Umbilical cord (tissue), 2 donors: ENCODE measurements around the gene RHOH. TPM values are rescaled to one million over a fixed set of nuclear protein-coding genes. Genes with fewer than 3 reads are reported as not detected.
"Not testable (repeated sequence)": the region's sequence is repeated elsewhere in the genome, so short reads cannot be mapped to it uniquely, and the experiment has no call there.

Experiments
- DNase-seq: peaks from one replicate; pipeline ENCODE4 v3.0.0-alpha.2; 2015; ENCODE audit warnings: low spot score
- total RNA-seq: library from RNA; depleted of rRNA; stranded (reverse); fragments of >200 nt; gene quantifications from one replicate; pipeline ENCODE4 v1.2.3, GENCODE V29; 2014; ENCODE audit warnings: low replicate concordance; ENCODE audit not compliant: insufficient read depth

RHOH gene
- total RNA-seq, 1 donor from 2014 or later = 3.4 TPM

DNA sequence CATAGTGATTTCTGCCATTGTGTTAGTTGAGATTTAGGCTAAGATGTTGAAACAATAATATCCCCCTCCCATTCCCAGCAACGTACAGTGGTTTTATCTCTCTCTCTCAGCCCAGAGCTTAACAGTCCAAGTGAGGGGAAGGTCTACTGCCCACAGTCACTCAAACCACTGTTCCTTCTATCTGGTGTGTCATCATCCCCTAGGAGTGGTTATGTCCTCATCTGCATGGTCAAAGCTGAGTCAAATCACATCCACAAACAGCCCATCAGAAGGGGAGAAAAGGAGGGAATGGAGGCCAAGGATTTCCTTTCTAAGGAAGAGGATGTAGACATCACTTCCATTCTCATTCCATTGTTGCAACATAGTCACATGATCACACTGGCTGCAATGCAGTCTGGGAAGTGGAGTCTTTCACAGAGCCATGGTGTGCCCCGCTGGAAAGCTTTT lies 95.5 kb downstream of the RHOH start:
- no peak for DNase-seq

DNA sequence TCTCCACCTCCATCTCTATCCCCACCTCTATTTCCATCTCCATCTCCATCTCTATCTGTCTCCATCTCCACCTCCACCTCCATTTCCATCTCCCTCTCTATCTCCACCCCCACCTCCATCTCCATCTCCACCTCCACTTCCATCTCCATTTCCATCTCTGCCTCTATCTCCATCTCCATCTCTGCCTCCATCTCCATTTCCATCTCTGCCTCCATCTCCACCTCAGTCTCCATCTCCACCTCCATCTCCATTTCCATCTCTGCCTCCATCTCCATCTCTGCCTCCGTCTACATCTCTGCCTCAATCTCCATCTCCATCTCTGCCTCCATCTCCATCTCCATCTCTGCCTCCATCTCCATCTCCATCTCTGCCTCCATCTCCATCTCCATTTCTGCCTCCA lies 97.5 kb downstream of the RHOH start:
- DNase-seq = no peak

DNA sequence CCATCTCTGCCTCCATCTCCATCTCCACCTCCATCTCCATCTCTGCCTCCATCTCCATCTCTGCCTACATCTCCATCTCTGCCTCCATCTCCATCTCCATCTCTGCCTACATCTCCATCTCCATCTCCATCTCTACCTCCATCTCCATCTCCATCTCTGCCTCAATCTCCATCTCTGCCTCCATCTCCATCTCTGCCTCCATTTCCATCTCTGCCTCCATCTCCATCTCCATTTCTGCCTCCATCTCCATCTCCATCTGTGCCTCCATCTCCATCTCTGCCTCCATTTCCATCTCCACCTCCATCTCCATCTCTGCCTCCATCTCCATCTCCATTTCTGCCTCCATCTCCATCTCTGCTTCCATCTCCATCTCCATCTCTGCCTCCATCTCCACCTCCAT lies 98.2 kb downstream of the RHOH start:
- DNase-seq = not testable (repeated sequence)

DNA sequence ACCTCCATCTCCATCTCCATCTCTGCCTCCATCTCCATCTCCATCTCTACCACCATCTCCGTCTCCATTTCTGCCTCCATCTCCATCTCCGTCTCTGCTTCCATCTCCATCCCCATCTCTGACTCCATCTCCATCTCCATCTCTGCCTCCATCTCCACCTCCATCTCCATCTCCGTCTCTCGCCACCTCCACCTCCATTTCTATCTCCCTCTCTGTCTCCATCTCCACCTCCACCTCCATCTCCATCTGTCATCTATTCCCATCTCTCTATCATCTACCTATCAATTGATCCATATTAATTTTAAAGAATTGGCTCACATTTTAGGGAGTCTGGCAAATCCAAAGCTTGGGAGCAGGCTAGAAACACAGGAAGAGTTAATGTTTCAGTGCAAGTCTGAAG lies 98.7 kb downstream of the RHOH start:
- no peak for DNase-seq

Other genes starting within 250 kb of the RHOH start
- gene PDS5A, start 219.1 kb upstream of the RHOH start, total RNA-seq = 39.0 TPM
- gene N4BP2, start 140.2 kb upstream of the RHOH start, total RNA-seq = 20.9 TPM
- gene CHRNA9, start 138.3 kb downstream of the RHOH start, total RNA-seq = 10.1 TPM